HL-60 (cell line): Measurements from ENCODE around the gene C2orf78.
A peak's percentile ranks its signal among the peaks of the same experiment; 100 is the strongest.
"Not testable (repeated sequence)": the region's sequence is repeated elsewhere in the genome, so short reads cannot be mapped to it uniquely, and the experiment has no call there.

Source experiments
- DNase-seq, 2 experiments: peaks; one replicate each; pipeline ENCODE4 v3.0.0-alpha.2; 2010 to 2020; ENCODE audit warnings: low read depth in 1 of 2, low spot score in 1 of 2
- H3K27ac ChIP-seq: fragments of 250-450 bp; sonication (Bioruptor Pico); replicated peaks from 2 replicates; pipeline ENCODE4 v1.5.1; 2020; ENCODE audit warnings: mild to moderate bottlenecking, moderate library complexity
- H3K27me3 ChIP-seq: fragments of 250-450 bp; sonication (Bioruptor Pico); 2 replicates; pipeline ENCODE4 v1.5.1; 2021; ENCODE audit warnings: mild to moderate bottlenecking, moderate library complexity; ENCODE audit not compliant: insufficient read depth, poor library complexity, severe bottlenecking
- H3K4me3 ChIP-seq: replicated peaks from 2 replicates; pipeline ENCODE4 v1.5.1; 2011; ENCODE audit warnings: mild to moderate bottlenecking, control low read depth, low read length; ENCODE audit not compliant: insufficient read depth
- GABPA ChIP-seq: IDR thresholded peaks from 2 replicates; pipeline ENCODE4 v1.6.1; 2012; ENCODE audit warnings: low read depth
- POLR2AphosphoS5 ChIP-seq: IDR thresholded peaks from 2 replicates; pipeline ENCODE4 v1.6.1; 2012; ENCODE audit warnings: low read depth
- SPI1 ChIP-seq: IDR thresholded peaks from 2 replicates; pipeline ENCODE4 v1.6.1; 2012; ENCODE audit warnings: low read depth, mild to moderate bottlenecking, borderline replicate concordance
- TF ChIP-seq, protein P1 (sequence below): IDR thresholded peaks from 2 replicates; pipeline ENCODE4 v1.6.1; 2012; ENCODE audit warnings: low read depth; ENCODE audit not compliant: insufficient replicate concordance
- TF ChIP-seq, protein P2 (sequence below): IDR thresholded peaks from one replicate; pipeline ENCODE4 v1.5.1; 2011; ENCODE audit warnings: low read length, control low read depth, inconsistent platforms; ENCODE audit not compliant: insufficient read depth

C2orf78 gene

DNA sequence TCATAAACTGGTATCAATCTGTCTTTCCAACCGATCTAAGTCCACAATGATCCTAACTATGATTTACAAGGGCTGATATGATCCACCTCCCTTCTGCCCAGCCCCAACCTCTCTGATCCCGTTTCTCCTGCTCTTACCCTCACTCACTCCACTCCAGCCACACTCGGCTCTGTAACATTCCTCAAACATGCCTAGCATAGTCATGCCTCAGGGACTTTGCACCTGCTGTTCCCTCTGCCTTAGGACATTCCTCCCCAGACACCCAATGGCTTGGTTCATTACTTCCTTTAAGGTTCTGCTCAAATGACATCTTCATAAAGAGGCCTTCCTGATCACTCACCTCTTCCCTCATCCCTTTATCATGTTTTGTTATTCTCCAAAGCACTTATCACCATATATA is 13.3 kb upstream of the C2orf78 start:
- TF ChIP-seq SPI1 (no peak), GABPA (no peak), POLR2AphosphoS5 (no peak)
- TF ChIP-seq, protein P1, sequence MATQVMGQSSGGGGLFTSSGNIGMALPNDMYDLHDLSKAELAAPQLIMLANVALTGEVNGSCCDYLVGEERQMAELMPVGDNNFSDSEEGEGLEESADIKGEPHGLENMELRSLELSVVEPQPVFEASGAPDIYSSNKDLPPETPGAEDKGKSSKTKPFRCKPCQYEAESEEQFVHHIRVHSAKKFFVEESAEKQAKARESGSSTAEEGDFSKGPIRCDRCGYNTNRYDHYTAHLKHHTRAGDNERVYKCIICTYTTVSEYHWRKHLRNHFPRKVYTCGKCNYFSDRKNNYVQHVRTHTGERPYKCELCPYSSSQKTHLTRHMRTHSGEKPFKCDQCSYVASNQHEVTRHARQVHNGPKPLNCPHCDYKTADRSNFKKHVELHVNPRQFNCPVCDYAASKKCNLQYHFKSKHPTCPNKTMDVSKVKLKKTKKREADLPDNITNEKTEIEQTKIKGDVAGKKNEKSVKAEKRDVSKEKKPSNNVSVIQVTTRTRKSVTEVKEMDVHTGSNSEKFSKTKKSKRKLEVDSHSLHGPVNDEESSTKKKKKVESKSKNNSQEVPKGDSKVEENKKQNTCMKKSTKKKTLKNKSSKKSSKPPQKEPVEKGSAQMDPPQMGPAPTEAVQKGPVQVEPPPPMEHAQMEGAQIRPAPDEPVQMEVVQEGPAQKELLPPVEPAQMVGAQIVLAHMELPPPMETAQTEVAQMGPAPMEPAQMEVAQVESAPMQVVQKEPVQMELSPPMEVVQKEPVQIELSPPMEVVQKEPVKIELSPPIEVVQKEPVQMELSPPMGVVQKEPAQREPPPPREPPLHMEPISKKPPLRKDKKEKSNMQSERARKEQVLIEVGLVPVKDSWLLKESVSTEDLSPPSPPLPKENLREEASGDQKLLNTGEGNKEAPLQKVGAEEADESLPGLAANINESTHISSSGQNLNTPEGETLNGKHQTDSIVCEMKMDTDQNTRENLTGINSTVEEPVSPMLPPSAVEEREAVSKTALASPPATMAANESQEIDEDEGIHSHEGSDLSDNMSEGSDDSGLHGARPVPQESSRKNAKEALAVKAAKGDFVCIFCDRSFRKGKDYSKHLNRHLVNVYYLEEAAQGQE = no peak
- TF ChIP-seq, protein P2, sequence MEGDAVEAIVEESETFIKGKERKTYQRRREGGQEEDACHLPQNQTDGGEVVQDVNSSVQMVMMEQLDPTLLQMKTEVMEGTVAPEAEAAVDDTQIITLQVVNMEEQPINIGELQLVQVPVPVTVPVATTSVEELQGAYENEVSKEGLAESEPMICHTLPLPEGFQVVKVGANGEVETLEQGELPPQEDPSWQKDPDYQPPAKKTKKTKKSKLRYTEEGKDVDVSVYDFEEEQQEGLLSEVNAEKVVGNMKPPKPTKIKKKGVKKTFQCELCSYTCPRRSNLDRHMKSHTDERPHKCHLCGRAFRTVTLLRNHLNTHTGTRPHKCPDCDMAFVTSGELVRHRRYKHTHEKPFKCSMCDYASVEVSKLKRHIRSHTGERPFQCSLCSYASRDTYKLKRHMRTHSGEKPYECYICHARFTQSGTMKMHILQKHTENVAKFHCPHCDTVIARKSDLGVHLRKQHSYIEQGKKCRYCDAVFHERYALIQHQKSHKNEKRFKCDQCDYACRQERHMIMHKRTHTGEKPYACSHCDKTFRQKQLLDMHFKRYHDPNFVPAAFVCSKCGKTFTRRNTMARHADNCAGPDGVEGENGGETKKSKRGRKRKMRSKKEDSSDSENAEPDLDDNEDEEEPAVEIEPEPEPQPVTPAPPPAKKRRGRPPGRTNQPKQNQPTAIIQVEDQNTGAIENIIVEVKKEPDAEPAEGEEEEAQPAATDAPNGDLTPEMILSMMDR = no peak
- H3K27ac ChIP-seq = no peak overlapping the region
- H3K27me3 ChIP-seq = no peaks in the 10 kb centered on the region
- no peak overlapping the region for H3K4me3 ChIP-seq
- no peak for DNase-seq

DNA sequence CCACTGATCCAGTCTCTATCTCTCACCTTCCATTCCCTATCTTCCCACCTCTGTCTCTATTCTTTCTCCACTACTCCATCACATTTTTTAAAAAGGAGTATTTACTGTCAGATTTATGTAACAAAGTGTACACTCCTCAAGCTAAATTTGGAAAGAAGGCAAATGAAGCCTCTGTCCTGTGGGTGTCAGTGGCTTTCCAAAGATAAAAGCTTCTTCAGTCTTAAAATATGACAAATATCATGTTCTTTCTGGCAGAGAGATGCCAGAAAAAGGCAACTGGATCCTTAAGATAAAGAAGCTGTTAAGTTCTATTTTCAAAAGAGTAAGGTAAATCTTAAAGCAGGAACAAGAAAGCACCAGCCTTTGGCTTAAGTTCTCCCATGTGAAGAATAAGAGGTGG is 11.2 kb upstream of the C2orf78 start:
- Histone ChIP-seq H3K27ac (no peak overlapping the region), H3K27me3 (no peaks in the 10 kb centered on the region), H3K4me3 (no peak overlapping the region)
- no peak for DNase-seq
- TF ChIP-seq, protein P2 = no peak
- no peak for TF ChIP-seq SPI1

DNA sequence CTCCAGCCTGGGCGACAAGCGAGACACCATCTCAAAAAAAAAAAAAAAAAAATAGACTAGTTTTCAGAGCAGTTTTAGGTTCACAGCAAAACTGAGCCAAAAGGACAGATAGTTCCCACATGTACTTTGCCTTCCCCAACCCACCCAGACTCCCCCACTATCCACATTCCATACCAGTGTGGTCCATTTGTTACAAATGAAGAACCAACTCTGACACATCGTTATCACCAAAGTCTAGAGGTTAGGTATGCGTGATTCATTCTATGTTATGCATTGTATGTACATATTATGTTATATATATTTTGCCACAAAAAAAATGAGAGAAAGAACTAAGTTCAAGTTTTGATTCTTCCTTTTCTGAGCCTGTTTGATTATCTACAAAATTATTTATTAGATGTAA is 7.6 kb upstream of the C2orf78 start:
- no peak overlapping the region for H3K27ac ChIP-seq
- no peaks in the 10 kb centered on the region for H3K27me3 ChIP-seq
- DNase-seq = no peak
- TF ChIP-seq SPI1 = no peak
- TF ChIP-seq GABPA = no peak
- TF ChIP-seq, protein P2 = no peak
- no peak for TF ChIP-seq POLR2AphosphoS5
- TF ChIP-seq, protein P1 = no peak
- no peak overlapping the region for H3K4me3 ChIP-seq

DNA sequence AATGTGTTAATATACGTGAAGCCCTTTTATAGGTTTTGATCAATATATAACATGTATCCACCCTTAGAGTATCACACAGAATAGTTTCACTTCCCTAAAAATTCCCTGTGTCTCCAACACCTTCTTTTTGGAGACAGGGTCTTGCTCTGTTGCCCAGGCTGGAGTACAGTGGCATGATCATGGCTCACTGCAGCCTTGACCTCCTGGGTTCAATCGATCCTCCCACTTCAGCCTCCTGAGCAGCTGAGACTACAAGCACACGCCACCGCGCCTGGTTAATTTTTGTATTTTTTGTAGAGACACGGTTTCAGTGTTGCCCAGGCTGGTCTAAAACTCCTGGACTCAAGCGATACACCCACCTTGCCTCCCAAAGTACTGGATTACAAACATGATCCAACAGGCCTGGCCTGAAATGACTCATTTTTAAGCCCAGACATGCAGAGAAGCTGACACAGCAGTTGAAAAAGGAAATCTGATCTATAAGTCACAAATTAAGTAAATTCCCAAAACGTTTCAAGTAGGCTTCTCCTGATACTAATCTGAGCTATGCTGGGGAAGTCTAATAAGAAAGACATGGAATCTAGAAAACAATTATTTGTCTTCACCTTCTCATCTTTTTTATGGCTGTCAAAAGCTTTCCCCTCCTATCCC is 7.0 kb upstream of the C2orf78 start:
- H3K27ac ChIP-seq = no peak overlapping the region
- no peak for DNase-seq
- no peak overlapping the region for H3K4me3 ChIP-seq
- no peaks in the 10 kb centered on the region for H3K27me3 ChIP-seq
- TF ChIP-seq, protein P2 = no peak
- no peak for TF ChIP-seq GABPA
- TF ChIP-seq POLR2AphosphoS5 = no peak
- TF ChIP-seq, protein P1 = no peak
- no peak for TF ChIP-seq SPI1

DNA sequence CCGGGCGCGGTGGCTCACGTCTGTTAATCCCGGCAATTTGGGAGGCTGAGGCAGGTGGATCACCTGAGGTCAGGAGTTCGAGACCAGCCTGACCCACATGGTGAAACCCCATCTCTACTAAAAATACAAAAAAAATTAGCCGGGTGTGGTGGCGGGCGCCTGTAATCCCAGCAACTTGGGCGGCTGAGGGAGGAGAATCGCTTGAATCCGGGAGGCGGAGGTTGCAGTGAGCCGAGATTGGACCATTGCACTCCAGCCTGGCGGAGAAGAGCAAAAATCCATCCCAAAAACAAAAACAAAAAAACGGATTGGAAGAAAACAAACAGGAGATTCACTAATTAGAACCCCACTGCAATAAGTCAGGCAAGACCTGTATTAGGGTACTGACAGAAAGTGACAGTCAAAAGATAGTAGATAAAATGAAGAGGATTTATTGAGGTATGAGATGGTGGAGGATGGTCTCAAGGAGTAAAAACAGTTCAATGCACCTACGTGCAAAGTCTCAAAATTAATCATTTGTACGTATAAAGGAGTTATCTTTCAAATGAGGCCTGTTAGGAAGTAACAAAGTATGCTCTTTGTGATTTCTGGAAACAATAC is 5.0 kb upstream of the C2orf78 start:
- Histone ChIP-seq H3K27ac (peak overlapping the region; percentile 73), H3K4me3 (peak overlapping the region; percentile 86)
- H3K27me3 ChIP-seq, DNase-seq: not testable (repeated sequence)
